ENCODE results near the gene DLGAP3.

DLGAP3 gene, protein sequence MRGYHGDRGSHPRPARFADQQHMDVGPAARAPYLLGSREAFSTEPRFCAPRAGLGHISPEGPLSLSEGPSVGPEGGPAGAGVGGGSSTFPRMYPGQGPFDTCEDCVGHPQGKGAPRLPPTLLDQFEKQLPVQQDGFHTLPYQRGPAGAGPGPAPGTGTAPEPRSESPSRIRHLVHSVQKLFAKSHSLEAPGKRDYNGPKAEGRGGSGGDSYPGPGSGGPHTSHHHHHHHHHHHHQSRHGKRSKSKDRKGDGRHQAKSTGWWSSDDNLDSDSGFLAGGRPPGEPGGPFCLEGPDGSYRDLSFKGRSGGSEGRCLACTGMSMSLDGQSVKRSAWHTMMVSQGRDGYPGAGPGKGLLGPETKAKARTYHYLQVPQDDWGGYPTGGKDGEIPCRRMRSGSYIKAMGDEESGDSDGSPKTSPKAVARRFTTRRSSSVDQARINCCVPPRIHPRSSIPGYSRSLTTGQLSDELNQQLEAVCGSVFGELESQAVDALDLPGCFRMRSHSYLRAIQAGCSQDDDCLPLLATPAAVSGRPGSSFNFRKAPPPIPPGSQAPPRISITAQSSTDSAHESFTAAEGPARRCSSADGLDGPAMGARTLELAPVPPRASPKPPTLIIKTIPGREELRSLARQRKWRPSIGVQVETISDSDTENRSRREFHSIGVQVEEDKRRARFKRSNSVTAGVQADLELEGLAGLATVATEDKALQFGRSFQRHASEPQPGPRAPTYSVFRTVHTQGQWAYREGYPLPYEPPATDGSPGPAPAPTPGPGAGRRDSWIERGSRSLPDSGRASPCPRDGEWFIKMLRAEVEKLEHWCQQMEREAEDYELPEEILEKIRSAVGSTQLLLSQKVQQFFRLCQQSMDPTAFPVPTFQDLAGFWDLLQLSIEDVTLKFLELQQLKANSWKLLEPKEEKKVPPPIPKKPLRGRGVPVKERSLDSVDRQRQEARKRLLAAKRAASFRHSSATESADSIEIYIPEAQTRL

DNA sequence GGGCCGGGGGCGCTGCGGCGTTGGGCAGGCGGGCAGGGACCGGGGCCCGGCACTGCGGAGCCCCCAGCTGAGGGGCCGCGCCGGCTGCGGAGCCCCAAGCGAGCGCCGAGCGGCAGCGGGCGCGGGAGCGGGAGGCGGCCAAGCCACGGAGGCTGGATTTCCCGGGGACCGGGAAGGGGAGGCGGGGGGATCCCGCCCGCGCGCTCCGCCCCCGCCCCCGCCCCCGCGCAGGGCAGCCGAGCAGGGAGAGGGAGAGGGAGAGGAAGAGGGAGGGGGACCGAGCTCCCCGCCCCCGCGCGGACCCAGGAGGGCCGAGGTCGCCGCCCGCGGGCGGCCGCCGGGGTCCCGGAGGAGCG, at the start of gene DLGAP3:
TSS of gene DLGAP3 (minus strand) at position 154 of the 356 bp plus-strand sequence. CDS start 24,267 bp downstream, outside the sequence.
- H3K4me3 ChIP-seq (ENCODE audit: low read length), result no peak within 1 kb of the TSS
- no peak for DNase-seq (ENCODE audit: low read depth)
- no peak for TF ChIP-seq CTCF (conservative IDR thresholded peaks at IDR 0.05; ENCODE audit: low read length)

DNA sequence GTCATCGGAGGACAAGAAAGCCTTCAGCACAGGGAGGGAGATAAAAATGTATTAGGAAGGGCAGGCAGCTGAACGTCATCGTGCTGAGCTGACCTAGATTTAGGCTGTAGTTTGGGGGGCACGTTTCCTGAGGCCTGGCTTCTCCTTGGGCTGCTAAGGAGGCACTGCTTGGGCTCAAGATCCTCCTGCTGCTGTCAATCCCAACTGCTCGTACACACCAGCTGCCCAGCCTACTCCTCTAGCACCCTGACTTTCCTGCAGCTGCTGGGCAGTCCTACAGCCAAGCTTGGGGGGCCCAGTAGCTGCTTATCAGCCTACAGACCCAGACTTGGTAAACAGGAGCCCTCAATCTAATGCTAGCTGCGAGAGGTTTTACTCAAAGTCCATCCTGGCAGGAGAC, 49.5 kb upstream of the DLGAP3 start:
- no peak for TF ChIP-seq CTCF (conservative IDR thresholded peaks at IDR 0.05; ENCODE audit: low read length)
- DNase-seq (ENCODE audit: low read depth), result no peak
- no peak overlapping the region for H3K4me3 ChIP-seq (ENCODE audit: low read length)

DNA sequence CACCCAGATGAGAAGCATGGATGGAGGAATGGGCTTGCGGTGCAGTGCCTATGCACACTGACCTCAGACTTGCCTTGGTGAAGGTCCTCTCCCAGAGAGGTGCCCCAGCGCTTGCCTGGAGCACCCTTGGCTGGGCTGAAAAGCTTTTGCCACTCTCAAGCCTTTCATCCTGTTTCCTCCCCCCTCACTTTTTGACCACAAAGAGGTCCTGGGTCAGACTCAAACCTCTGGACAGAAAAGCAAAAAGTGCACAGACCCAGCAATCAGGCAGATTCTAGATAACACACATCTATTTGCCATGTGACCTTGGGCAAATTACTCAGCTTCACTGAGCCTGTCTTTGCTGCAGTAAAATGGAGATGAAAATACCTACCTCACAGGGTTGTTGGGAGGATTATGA, 48.4 kb upstream of the DLGAP3 start:
- no peak for DNase-seq (ENCODE audit: low read depth)
- TF ChIP-seq CTCF (conservative IDR thresholded peaks at IDR 0.05; ENCODE audit: low read length), result no peak
- H3K4me3 ChIP-seq (ENCODE audit: low read length), result no peak overlapping the region

GRCh38 chr1:34977210-34977471, 47.7 kb upstream of the DLGAP3 start:
- no peak overlapping the region for H3K4me3 ChIP-seq (ENCODE audit: low read length)
- TF ChIP-seq CTCF (conservative IDR thresholded peaks at IDR 0.05; ENCODE audit: low read length), result no peak
- DNase-seq (ENCODE audit: low read depth), result no peak

DNA sequence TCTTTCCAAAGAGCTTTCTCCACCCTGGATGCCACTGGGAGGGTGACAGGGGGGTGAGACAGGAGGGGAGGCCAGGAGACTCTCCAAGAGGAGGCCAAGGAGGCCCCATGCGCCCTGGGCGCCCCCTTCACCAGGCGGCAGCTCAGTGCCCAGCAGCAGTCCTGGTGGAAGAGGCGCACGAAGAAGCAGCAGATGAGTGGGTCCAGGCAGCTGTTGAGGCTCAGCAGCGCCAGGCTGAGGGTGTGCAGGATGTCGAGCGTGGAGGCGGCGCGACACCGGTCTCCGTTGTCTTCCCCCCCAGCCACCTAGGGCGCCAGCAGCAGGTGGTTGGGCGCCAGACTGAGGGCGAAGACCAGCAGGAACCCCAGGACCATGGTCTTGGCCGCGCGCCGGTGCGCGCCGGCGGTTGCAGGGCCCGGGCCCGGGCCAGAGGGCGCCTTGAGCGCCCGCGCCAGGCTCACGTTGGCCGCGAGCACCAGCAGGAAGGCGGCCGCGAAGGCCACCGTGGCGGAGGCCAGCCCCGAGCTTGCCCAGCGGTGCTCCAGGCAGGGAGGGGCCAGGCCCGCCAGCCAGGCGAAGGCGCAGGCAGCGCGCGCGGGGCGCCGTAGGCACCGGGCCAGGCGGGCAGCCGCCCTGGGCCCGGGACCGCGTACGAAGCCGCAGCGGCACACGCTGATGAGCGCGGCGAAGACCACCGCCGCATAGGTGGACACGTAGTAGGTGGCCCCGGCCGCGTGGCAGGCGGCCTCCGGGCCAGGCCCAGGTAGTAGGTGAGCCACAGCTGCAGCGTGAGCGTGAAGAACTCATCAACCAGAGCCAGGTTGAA, 47.1 kb upstream of the DLGAP3 start:
- DNase-seq (ENCODE audit: low read depth), result no peak
- H3K4me3 ChIP-seq (ENCODE audit: low read length), result no peak overlapping the region
- no peak for TF ChIP-seq CTCF (conservative IDR thresholded peaks at IDR 0.05; ENCODE audit: low read length)

GRCh38 chr1:34975771-34976170, 46.3 kb upstream of the DLGAP3 start:
- TF ChIP-seq CTCF (conservative IDR thresholded peaks at IDR 0.05; ENCODE audit: low read length), result no peak
- H3K4me3 ChIP-seq (ENCODE audit: low read length), result no peak overlapping the region
- DNase-seq (ENCODE audit: low read depth), result peak; percentile 11

All from AG10803 (cell line).